ENCODE measurements around the gene STT3A. TPM values are rescaled to one million over a fixed set of nuclear protein-coding genes. Genes with fewer than 3 reads are reported as not detected.

The STT3A gene
- total and polyA plus RNA-seq, 2 of the 13 experiments (the other 11 are each of a cell fraction or from before 2014, with no cell fraction given), result 229 to 319 TPM

DNA sequence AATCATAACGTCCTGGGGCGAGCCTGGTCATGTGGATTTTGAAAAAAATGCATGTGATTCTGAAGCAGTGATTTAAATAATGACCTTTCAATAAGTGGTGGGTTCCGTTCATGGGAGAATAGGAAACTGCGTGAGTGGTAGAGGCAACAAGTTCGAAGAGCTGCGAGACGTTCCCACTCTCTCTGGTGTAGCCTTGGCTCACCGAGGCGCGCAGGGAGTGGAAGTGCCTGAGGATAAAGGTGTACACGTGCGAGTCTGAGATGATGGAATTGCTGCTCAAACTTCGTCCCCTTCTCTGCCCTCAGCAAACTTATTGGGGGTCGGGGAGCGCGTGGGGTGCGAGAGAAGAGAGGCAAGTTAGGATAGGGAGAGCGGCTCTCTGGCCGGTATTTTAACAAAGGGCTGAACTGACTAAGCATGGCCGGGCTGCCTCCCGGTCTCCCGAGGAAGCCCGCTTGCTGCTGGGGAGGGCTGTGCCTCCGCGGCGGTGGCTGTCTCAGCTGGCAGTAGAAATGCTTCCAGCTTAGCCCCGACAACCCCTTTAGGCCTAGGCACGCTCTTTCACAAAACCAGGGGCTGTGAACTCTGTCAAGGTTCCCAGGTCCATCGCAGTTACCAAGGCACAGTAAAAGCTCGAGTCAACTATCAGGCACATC is 875 bp upstream of the STT3A start (continued):
- TF ChIP-seq FOXM1 (CRISPR knock-in tag; IDR thresholded peaks at IDR 0.05), result no peak
- TF ChIP-seq, protein P1, sequence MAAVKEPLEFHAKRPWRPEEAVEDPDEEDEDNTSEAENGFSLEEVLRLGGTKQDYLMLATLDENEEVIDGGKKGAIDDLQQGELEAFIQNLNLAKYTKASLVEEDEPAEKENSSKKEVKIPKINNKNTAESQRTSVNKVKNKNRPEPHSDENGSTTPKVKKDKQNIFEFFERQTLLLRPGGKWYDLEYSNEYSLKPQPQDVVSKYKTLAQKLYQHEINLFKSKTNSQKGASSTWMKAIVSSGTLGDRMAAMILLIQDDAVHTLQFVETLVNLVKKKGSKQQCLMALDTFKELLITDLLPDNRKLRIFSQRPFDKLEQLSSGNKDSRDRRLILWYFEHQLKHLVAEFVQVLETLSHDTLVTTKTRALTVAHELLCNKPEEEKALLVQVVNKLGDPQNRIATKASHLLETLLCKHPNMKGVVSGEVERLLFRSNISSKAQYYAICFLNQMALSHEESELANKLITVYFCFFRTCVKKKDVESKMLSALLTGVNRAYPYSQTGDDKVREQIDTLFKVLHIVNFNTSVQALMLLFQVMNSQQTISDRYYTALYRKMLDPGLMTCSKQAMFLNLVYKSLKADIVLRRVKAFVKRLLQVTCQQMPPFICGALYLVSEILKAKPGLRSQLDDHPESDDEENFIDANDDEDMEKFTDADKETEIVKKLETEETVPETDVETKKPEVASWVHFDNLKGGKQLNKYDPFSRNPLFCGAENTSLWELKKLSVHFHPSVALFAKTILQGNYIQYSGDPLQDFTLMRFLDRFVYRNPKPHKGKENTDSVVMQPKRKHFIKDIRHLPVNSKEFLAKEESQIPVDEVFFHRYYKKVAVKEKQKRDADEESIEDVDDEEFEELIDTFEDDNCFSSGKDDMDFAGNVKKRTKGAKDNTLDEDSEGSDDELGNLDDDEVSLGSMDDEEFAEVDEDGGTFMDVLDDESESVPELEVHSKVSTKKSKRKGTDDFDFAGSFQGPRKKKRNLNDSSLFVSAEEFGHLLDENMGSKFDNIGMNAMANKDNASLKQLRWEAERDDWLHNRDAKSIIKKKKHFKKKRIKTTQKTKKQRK (IDR thresholded peaks at IDR 0.05; ENCODE audit: low read length), result no peak
- no peak for TF ChIP-seq ZNF652 (CRISPR knock-in tag; IDR thresholded peaks at IDR 0.05; ENCODE audit: borderline replicate concordance, low read depth)
- TF ChIP-seq, protein P2, sequence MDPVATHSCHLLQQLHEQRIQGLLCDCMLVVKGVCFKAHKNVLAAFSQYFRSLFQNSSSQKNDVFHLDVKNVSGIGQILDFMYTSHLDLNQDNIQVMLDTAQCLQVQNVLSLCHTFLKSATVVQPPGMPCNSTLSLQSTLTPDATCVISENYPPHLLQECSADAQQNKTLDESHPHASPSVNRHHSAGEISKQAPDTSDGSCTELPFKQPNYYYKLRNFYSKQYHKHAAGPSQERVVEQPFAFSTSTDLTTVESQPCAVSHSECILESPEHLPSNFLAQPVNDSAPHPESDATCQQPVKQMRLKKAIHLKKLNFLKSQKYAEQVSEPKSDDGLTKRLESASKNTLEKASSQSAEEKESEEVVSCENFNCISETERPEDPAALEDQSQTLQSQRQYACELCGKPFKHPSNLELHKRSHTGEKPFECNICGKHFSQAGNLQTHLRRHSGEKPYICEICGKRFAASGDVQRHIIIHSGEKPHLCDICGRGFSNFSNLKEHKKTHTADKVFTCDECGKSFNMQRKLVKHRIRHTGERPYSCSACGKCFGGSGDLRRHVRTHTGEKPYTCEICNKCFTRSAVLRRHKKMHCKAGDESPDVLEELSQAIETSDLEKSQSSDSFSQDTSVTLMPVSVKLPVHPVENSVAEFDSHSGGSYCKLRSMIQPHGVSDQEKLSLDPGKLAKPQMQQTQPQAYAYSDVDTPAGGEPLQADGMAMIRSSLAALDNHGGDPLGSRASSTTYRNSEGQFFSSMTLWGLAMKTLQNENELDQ (CRISPR knock-in tag; IDR thresholded peaks at IDR 0.05; ENCODE audit: borderline replicate concordance), result no peak
- no peak for TF ChIP-seq FOXO1 (CRISPR knock-in tag; IDR thresholded peaks at IDR 0.05)
- TF ChIP-seq, protein P3, sequence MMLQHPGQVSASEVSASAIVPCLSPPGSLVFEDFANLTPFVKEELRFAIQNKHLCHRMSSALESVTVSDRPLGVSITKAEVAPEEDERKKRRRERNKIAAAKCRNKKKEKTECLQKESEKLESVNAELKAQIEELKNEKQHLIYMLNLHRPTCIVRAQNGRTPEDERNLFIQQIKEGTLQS (CRISPR knock-in tag; IDR thresholded peaks at IDR 0.05), result no peak
- TF ChIP-seq KLF12 (CRISPR knock-in tag; IDR thresholded peaks at IDR 0.05; ENCODE audit: borderline replicate concordance), result no peak
- no peak for TF ChIP-seq ZNF850 (CRISPR knock-in tag; conservative IDR thresholded peaks at IDR 0.05)
- TF ChIP-seq, protein P4, sequence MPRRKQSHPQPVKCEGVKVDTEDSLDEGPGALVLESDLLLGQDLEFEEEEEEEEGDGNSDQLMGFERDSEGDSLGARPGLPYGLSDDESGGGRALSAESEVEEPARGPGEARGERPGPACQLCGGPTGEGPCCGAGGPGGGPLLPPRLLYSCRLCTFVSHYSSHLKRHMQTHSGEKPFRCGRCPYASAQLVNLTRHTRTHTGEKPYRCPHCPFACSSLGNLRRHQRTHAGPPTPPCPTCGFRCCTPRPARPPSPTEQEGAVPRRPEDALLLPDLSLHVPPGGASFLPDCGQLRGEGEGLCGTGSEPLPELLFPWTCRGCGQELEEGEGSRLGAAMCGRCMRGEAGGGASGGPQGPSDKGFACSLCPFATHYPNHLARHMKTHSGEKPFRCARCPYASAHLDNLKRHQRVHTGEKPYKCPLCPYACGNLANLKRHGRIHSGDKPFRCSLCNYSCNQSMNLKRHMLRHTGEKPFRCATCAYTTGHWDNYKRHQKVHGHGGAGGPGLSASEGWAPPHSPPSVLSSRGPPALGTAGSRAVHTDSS (CRISPR knock-in tag; conservative IDR thresholded peaks at IDR 0.05), result no peak
- TF ChIP-seq ZNF383 (CRISPR knock-in tag; IDR thresholded peaks at IDR 0.05; ENCODE audit: borderline replicate concordance), result no peak
- peak; percentile 68; the same call in 1 of the 2 replicates for TF ChIP-seq ZFP82 (CRISPR knock-in tag; IDR thresholded peaks at IDR 0.05; ENCODE audit: borderline replicate concordance)
- no peak for TF ChIP-seq TOPORS (CRISPR knock-in tag; IDR thresholded peaks at IDR 0.05)
- no peak for TF ChIP-seq CBX1 (IDR thresholded peaks at IDR 0.05; ENCODE audit: low read depth)
- peak; percentile 83 for TF ChIP-seq ZNF670 (CRISPR knock-in tag; IDR thresholded peaks at IDR 0.05; ENCODE audit: borderline replicate concordance)
- TF ChIP-seq ZNF572 (CRISPR knock-in tag; IDR thresholded peaks at IDR 0.05), result no peak
- 0 out of 2 replicates have a peak, but pooled peaks have one; percentile 16 for TF ChIP-seq FOXC1 (CRISPR knock-in tag; IDR thresholded peaks at IDR 0.05; ENCODE audit: borderline replicate concordance)
- no peak for TF ChIP-seq ONECUT2 (CRISPR knock-in tag; IDR thresholded peaks at IDR 0.05)
